HG03469 (cell line): ENCODE results near the gene EREG.
A peak's percentile ranks its signal among the peaks of the same experiment; 100 is the strongest.
"Not testable (repeated sequence)": the region's sequence is repeated elsewhere in the genome, so short reads cannot be mapped to it uniquely, and the experiment has no call there.

Experiments
- ATAC-seq: cut with Tn5 transposase; IDR thresholded peaks from one replicate; pipeline ENCODE4 v1.9.1; 2021; ENCODE audit warnings: mild to moderate bottlenecking, moderate library complexity, moderate number of reproducible peaks; ENCODE audit not compliant: unreplicated experiment

EREG gene

DNA sequence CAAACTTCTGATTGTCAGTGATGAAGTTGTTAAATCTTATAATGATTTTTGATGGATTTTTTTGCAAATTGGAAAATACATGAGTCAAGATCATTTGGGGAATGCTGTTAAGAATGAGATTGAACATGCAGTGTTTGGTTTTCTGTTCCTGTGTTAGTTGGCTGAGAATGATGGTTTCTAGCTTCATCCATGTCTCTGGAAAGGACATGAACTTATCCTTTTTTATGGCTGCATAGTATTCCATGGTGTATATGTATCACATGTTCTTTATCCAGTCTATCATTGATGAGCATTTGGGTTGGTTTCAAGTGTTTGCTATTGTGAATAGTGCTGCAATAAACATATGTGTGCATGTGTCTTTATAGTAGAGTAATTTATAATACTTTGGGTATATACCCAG, 24.5 kb upstream of the EREG start:
- ATAC-seq, result not testable (repeated sequence)

DNA sequence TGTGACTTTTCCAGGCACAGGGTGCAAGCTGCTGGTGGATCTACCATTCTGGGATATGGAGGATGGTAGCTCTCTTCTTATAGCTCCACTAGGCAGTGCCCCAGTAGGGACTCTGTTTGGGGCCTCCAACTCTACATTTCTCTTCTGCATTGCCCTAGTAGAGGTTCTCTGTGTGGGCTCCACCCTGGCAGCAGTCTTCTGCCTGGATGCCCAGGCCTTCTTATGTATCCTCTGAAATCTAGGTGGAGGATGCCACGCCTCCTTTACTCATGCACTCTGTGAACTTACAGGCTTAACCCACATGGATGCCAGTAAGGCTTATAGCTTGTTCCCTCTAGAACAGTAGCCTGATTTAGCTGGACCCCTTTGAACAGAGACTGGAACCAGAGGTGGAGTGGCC, 20.9 kb upstream of the EREG start:
- ATAC-seq, result no peak

DNA sequence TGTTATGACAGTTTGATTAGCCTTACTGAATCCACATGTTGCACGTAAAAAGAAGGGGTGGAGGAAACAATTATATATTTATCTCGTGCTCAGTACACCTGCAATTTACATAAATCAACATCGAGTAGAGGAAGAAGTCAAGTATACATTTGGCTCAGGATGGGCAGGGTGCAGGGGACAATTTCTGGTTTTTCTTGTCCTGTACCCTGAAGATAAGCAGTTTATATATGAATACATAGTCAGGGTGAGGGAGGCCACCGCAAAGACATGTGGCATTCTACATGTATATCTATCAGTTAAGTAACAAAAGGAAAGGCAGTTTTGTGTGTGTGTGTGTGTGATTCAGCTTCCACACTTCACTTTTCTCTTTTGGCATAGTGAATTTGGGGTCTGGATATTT, 11.1 kb upstream of the EREG start:
- no peak for ATAC-seq

- no peak for ATAC-seq
Measured at GRCh38 chr4:74357965-74358364, 7.0 kb upstream of the EREG start.

- ATAC-seq, result no peak
Measured at GRCh38 chr4:74361671-74362070, 3.3 kb upstream of the EREG start.

GRCh38 chr4:74362347-74362746, 2.6 kb upstream of the EREG start:
- no peak for ATAC-seq

GRCh38 chr4:74364256-74364651, 691 bp upstream of the EREG start:
- ATAC-seq, result no peak

GRCh38 chr4:74365761-74366160, 816 bp downstream of the EREG start:
- no peak for ATAC-seq

GRCh38 chr4:74366367-74366911, 1.5 kb downstream of the EREG start:
- no peak for ATAC-seq

GRCh38 chr4:74367656-74368290, 2.8 kb downstream of the EREG start:
- no peak for ATAC-seq

DNA sequence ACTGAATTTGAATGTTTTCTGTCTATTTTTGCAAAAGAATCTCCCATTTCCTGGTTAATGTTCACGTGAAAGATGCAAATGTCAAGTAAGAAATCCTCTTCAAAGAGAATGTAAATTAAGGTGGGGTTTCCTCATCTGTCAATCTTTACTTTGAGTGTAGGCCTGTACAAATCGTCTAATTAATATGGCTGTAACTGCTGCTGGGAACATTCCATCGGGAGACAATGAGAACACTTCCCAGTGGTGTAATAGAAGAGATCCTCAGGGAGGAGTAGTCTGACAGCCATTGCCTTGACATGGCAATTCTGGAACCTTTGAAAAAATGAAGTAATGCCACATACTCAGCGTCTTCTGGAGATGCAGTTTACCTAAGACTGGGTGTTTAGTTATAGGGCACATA, 3.7 kb downstream of the EREG start:
- ATAC-seq, result no peak

DNA sequence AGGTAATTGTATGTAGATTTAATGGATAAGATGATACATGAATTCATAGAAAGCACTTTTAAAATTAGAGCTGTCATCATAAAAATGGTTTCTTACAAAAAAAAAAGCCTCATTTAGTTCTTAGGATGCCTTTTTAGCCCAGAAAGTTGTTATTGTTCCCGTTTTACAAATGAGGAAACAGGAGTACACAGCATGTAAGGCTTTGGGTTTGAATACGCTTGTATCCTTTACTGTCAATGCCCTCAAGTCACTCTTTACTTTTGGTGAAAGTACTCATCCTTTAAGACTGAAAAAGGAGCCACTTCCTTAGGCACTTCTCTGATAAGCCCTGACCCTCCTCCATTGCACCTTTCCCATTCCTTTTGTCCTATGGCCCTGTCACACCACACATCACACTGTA, 4.9 kb downstream of the EREG start:
- no peak for ATAC-seq

DNA sequence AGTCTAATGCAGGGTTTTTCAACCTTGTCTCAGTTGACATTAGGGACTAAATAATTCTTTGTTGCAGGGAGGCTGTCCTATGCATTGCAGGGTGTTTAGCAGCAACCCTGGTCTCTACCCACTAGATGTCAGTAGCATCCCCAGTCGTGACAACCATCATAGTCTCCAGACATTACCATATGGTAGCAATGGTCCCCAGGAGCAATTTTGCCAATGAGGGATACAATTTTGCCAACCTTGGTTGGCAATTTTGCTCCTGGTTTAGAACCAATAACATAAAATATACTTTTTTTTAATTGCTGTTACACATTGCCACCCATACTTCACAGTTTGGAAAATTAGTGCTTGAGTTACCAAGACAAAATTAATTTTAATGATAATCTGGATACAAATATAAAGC, 6.0 kb downstream of the EREG start:
- peak; percentile 82 for ATAC-seq

- no peak for ATAC-seq
Measured at GRCh38 chr4:74374128-74374527, 9.2 kb downstream of the EREG start.

GRCh38 chr4:74374561-74375327, 9.8 kb downstream of the EREG start:
- ATAC-seq, result no peak

DNA sequence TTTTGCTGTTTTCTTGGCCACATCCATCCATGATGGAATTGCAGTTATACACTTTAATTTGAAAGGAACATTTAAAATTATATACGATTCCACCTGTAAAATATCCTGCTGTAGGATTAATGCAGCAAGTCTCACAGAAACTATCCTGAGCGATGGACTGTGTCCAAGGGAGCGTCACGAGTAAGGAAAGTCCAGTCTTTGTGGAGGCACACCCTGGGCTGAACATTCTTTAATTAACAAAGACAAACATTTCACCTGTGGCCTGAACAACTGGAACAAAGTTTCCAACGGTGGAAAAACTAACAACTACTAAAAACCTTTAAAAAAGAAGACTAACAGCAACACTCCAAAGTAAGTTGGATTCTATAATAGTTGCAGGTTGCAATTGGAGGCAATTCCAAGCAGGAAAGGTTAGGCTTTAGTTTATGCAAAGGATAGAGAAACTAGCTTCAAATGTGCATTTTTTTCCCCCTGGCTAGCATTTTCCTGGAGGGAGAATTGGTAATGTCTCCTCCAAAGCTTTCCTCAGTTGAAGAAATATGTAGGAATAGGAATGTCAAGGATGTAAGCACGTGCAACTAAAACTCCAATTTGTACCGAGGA, 11.0 kb downstream of the EREG start:
- no peak for ATAC-seq

DNA sequence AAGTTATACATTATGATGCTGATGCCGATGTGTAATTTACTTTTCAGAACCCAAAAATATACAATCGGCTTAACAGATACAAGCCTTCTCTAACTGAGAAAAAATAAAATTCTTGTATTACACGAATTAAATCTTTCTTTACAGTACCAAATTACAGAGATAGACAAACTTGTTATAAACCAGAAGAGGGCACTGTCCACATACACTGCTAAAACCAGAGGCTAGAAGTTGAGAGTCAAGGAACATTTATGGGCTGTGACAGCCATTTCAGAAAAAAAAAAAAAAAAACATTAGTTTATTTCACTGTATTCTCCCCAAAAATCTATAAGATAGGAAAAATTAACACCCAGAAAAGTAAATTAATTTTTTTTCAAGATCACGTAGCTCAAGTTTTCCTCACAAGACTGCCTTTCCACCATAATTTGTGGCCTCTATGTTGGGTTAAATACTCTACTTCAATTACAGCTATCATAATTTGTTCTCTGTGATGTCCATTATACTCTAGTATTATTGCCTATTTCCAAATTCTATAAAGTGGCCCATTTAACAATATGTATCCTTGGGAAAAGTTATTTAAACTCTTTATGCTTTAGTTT, 12.0 kb downstream of the EREG start:
- no peak for ATAC-seq

DNA sequence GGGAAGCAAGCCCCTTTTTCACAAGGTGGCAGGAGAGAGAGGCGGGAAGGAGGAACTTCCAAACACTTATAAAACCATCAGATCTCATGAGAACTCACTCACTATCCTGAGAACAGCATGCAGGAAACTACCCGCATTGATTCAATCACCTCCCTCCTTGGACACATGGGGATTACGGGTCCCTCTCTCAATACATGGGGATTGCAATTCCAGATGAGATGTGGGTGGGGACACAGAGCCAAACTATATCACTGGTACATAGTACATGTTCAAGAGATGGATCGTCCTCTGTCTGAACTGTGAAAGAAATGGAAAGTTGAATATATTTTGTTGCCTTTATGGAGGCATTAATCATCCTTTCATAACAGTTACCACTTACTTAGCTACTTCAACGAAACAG, 12.8 kb downstream of the EREG start:
- no peak for ATAC-seq

- no peak for ATAC-seq
Measured at GRCh38 chr4:74378573-74378972, 13.6 kb downstream of the EREG start.

DNA sequence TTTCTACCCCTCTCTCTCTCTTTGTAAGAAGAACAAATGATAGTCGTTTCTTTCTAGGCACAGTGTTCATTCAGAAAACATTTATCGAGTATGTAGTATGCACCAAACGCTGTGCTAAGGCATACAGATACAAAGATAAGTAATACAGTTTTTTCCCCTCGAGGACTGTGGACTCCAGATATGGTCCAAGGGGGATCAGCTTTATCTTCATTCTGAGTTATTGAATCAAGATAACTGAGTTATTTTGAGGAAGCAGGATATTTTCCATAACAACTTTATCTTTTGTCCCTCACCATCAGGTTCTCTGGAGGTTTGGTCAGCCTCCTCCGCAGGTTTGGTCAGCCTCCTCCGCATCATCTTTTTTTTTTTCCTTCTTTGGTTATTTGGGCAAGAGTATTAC, 15.0 kb downstream of the EREG start:
- no peak for ATAC-seq

GRCh38 chr4:74385386-74385785, 20.4 kb downstream of the EREG start:
- ATAC-seq, result no peak

DNA sequence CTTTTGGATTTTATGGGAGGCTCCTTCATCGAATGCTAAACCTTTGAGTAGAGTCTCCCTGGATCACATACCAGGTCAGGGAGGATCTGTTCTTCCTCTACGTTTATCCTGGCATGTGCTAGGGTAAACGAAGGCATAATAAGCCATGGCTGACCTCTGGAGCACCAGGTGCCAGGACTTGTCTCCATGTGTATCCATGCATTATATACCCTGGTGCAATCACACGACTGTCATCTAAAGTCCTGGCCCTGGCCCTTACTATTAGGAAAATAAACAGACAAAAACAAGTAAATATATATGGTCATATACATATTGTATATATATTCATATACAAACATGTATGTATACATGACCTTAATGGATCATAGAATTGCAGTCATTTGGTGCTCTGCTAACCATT, 21.2 kb downstream of the EREG start:
- ATAC-seq, result no peak
